ENCODE measurements around the gene RNF144A.
"Not testable (repeated sequence)": the region's sequence is repeated elsewhere in the genome, so short reads cannot be mapped to it uniquely, and the experiment has no call there.

Gene RNF144A

DNA sequence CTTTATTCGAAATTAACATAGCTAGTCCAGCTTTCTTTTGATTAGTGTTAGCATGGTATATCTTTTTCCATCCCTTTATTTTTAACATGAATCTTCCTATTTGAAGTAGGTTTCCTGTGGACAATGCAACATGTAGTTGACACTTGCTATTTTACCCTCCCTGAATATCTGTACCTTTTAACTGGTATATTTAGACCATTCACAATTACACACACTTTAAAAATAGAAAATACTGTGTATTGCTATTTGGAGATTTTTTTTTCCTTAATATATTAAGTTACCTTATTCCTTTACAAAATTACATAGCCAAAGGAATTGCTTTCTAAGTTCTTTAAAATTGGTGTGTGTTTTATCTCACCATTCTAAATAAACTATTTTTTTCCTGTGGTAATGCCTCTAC lies 15.0 kb downstream of the RNF144A start:
- TF ChIP-seq, protein P1, sequence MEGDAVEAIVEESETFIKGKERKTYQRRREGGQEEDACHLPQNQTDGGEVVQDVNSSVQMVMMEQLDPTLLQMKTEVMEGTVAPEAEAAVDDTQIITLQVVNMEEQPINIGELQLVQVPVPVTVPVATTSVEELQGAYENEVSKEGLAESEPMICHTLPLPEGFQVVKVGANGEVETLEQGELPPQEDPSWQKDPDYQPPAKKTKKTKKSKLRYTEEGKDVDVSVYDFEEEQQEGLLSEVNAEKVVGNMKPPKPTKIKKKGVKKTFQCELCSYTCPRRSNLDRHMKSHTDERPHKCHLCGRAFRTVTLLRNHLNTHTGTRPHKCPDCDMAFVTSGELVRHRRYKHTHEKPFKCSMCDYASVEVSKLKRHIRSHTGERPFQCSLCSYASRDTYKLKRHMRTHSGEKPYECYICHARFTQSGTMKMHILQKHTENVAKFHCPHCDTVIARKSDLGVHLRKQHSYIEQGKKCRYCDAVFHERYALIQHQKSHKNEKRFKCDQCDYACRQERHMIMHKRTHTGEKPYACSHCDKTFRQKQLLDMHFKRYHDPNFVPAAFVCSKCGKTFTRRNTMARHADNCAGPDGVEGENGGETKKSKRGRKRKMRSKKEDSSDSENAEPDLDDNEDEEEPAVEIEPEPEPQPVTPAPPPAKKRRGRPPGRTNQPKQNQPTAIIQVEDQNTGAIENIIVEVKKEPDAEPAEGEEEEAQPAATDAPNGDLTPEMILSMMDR (IDR thresholded peaks at IDR 0.05; ENCODE audit: low read depth, low read length, missing control alignments): no peak
- no peak overlapping the region for H3K27ac ChIP-seq

DNA sequence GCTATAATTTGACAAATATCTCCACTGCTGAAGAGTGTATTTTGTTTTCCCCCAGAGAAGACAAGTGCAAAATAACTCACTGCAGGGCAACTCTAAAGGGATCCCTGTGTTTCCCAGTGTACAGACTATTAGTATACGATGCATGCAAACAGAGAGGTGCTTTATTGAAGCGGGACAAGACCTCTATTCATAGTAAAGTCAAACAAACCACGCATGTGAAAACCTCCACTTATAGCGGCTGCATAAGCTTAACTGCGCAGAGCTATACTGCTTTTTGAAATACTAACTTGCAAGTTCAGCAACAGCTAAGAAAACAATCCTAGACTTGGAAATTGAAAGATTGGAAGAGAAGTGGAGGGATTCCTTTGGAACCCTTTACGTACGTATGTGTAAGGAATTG lies 15.6 kb downstream of the RNF144A start:
- Histone ChIP-seq H3K27ac (no peak overlapping the region), H3K27me3 (replicated peaks) (no peaks in the 10 kb centered on the region), H3K36me3 (replicated peaks) (no peaks in the 10 kb centered on the region), H3K4me3 (ENCODE audit: low read depth, low read length) (no peak overlapping the region)
- TF ChIP-seq, protein P1 (IDR thresholded peaks at IDR 0.05; ENCODE audit: low read depth, low read length, missing control alignments): no peak
- DNase-seq: no peak
- in situ Hi-C loops (cut with HindIII; ENCODE audit: low pct_ligation_motif_present, low sequenced_read_pairs): no loop called here

More for the DNA sequence above, 15.0 kb downstream of the RNF144A start:
- in situ Hi-C loops (cut with HindIII; ENCODE audit: low pct_ligation_motif_present, low sequenced_read_pairs): no loop called here
- no peak for DNase-seq
- Histone ChIP-seq H3K36me3 (replicated peaks) (no peaks in the 10 kb centered on the region), H3K27me3 (replicated peaks) (no peaks in the 10 kb centered on the region), H3K4me3 (ENCODE audit: low read depth, low read length) (no peak overlapping the region)

DNA sequence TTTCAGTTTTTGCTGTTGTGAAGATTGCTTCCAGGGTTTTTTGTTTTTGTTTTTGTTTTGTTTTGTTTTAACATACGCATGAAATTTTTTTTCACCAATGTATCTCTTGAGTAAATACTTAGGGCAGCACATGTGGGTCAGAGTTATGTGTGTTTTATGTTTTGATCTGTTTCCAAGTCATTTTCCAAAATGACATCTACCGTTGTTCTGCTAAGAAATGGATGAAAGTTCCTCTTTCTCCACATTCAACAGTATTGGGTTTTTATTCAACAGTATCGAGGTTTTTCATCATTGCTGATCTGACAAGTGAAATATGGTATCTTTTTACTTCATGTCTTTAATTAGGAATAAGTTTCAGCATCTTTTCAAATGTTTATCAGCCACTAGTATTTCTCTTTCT lies 16.7 kb downstream of the RNF144A start:
- no peak for DNase-seq
- Histone ChIP-seq H3K27ac (no peak overlapping the region), H3K4me3 (ENCODE audit: low read depth, low read length) (no peak overlapping the region), H3K36me3 (replicated peaks) (no peaks in the 10 kb centered on the region), H3K27me3 (replicated peaks) (no peaks in the 10 kb centered on the region)
- TF ChIP-seq, protein P1 (IDR thresholded peaks at IDR 0.05; ENCODE audit: low read depth, low read length, missing control alignments): no peak
- in situ Hi-C loops (cut with HindIII; ENCODE audit: low pct_ligation_motif_present, low sequenced_read_pairs): no loop called here

DNA sequence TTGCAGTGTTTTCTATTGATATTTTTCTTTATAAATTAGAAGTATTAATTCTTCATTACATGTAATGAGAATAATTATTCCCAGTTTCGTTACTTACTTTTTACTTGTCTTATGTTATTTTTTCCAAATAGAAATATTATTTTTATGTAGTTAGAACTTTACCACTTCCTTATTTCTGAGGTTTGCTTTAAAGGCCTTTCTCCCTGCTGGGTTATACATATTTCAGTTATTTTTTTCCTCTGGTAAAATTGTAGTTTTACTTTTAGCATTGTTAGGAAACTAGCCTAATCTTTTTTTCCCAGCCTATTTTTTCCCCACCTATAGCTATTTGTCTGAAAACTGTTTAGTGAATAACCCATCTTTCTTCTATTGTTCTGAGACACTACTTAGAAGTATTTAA lies 17.1 kb downstream of the RNF144A start:
- H3K27ac ChIP-seq: no peak overlapping the region
- in situ Hi-C loops (cut with HindIII; ENCODE audit: low pct_ligation_motif_present, low sequenced_read_pairs): no loop called here
- H3K27me3 ChIP-seq (replicated peaks): no peaks in the 10 kb centered on the region
- H3K36me3 ChIP-seq (replicated peaks): no peaks in the 10 kb centered on the region
- TF ChIP-seq, protein P1 (IDR thresholded peaks at IDR 0.05; ENCODE audit: low read depth, low read length, missing control alignments): no peak
- no peak for DNase-seq
- no peak overlapping the region for H3K4me3 ChIP-seq (ENCODE audit: low read depth, low read length)

DNA sequence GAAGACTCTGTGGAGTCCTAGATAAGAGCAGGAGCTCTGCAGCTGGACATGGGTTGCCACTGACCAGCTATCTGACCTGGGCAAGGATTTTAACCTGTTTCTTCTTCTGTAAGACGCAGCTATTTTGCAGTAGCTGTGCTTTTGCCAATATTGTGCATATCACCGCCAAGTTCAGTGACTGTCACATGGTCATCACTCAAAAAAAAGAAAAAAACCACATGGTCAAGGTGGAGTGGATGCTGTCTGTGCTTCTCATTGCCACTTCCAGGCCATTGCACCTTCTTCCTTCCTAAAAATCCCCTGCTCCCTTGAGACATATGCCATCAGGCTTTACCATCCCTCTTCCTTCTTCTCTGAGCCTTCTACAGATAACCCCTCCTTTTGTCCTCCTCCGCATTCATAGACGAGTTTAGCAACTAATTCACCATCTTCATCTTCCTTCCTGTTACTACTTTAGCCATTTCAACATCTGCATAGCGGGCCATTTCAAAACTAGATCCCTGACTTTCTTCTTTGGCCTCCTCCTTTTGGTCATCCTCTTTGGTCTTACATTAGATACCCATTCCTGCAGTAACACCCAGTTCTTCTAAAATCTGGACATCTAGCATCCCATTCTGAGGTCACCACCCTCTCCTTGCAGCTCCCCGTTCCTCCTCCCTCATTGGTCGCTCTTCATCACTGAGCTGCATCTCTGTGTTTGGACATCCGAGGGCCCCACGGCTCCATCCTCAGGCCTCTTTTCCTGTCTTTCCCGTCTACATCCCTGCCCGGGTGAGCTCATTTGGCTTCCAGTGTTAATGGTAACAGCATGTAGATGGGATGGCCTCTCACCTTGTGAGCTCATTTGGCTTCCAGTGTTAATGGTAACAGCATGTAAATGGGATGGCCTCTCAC lies 17.8 kb downstream of the RNF144A start:
- TF ChIP-seq, protein P1 (IDR thresholded peaks at IDR 0.05; ENCODE audit: low read depth, low read length, missing control alignments): no peak
- H3K27ac ChIP-seq: no peak overlapping the region
- in situ Hi-C loops (cut with HindIII; ENCODE audit: low pct_ligation_motif_present, low sequenced_read_pairs): no loop called here
- no peaks in the 10 kb centered on the region for H3K36me3 ChIP-seq (replicated peaks)
- DNase-seq: no peak
- no peaks in the 10 kb centered on the region for H3K27me3 ChIP-seq (replicated peaks)
- H3K4me3 ChIP-seq (ENCODE audit: low read depth, low read length): no peak overlapping the region

DNA sequence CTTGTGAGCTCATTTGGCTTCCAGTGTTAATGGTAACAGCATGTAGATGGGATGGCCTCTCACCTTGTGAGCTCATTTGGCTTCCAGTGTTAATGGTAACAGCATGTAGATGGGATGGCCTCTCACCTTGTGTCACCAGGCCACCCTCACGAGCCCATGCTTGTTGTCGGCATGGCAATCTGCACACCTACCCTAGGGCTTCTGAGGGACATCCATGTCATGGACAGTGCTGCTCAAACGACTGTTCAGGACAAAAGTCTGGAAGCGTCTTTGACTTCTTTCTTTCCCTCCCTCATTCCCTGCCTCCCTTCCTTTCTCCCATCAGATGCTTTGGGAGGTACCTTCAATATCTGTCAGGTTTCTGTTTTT lies 18.4 kb downstream of the RNF144A start:
- H3K27me3 ChIP-seq (replicated peaks); H3K4me3 ChIP-seq (ENCODE audit: low read depth, low read length); in situ Hi-C loops (cut with HindIII; ENCODE audit: low pct_ligation_motif_present, low sequenced_read_pairs); H3K36me3 ChIP-seq (replicated peaks); DNase-seq; H3K27ac ChIP-seq: not testable (repeated sequence)
